ENCODE data around the gene WWC2. TPM values are rescaled to one million over a fixed set of nuclear protein-coding genes. Genes with fewer than 3 reads are reported as not detected.

WWC2 gene
- total RNA-seq, 1 donor from 2014 or later, result 142 TPM

GRCh38 chr4:183129125-183129524 lies 30.1 kb downstream of the WWC2 start:
- ATAC-seq, result no peak
- no peaks in the 10 kb centered on the region for H3K27me3 ChIP-seq
- intact Hi-C loops (cut with DNase I), result no loop called here
- TF ChIP-seq CTCF (IDR thresholded peaks at IDR 0.05), result no peak
- no peaks in the 10 kb centered on the region for H3K9me3 ChIP-seq
- H3K36me3 ChIP-seq, result no peaks in the 10 kb centered on the region
- no peak overlapping the region for H3K27ac ChIP-seq
- no peak overlapping the region for H3K4me3 ChIP-seq
- no peak for DNase-seq
- H3K4me1 ChIP-seq, result no peaks in the 10 kb centered on the region

- H3K36me3 ChIP-seq, result no peaks in the 10 kb centered on the region
- no peaks in the 10 kb centered on the region for H3K27me3 ChIP-seq
- no peak for TF ChIP-seq CTCF (IDR thresholded peaks at IDR 0.05)
- intact Hi-C loops (cut with DNase I), result no loop called here
- no peaks in the 10 kb centered on the region for H3K9me3 ChIP-seq
- no peak overlapping the region for H3K27ac ChIP-seq
- H3K4me1 ChIP-seq, result no peaks in the 10 kb centered on the region
- DNase-seq (no peak), ATAC-seq (no peak)
- no peak overlapping the region for H3K4me3 ChIP-seq
Observed at GRCh38 chr4:183129675-183130074, 30.6 kb downstream of the WWC2 start.

- no peaks in the 10 kb centered on the region for H3K4me1 ChIP-seq
- H3K27me3 ChIP-seq, result no peaks in the 10 kb centered on the region
- DNase-seq, result no peak
- peak; percentile 46 for ATAC-seq
- no peak for TF ChIP-seq CTCF (IDR thresholded peaks at IDR 0.05)
- no peak overlapping the region for H3K4me3 ChIP-seq
- intact Hi-C loops (cut with DNase I), result no loop called here
- no peaks in the 10 kb centered on the region for H3K9me3 ChIP-seq
- H3K27ac ChIP-seq, result no peak overlapping the region
- no peaks in the 10 kb centered on the region for H3K36me3 ChIP-seq
Observed at GRCh38 chr4:183130328-183131155, 31.5 kb downstream of the WWC2 start.

GRCh38 chr4:183132081-183132480 lies 33.0 kb downstream of the WWC2 start:
- no peaks in the 10 kb centered on the region for H3K9me3 ChIP-seq
- no peaks in the 10 kb centered on the region for H3K4me1 ChIP-seq
- no peak overlapping the region for H3K27ac ChIP-seq
- intact Hi-C loops (cut with DNase I), result no loop called here
- H3K27me3 ChIP-seq, result no peaks in the 10 kb centered on the region
- H3K36me3 ChIP-seq, result no peaks in the 10 kb centered on the region
- DNase-seq (no peak), ATAC-seq (no peak)
- no peak for TF ChIP-seq CTCF (IDR thresholded peaks at IDR 0.05)
- no peak overlapping the region for H3K4me3 ChIP-seq

GRCh38 chr4:183132865-183133264 lies 33.8 kb downstream of the WWC2 start:
- Histone ChIP-seq H3K4me1 (no peaks in the 10 kb centered on the region), H3K27ac (no peak overlapping the region), H3K4me3 (no peak overlapping the region), H3K9me3 (no peaks in the 10 kb centered on the region), H3K27me3 (no peaks in the 10 kb centered on the region), H3K36me3 (no peaks in the 10 kb centered on the region)
- intact Hi-C loops (cut with DNase I), result no loop called here
- ATAC-seq (no peak), DNase-seq (no peak)
- TF ChIP-seq CTCF (IDR thresholded peaks at IDR 0.05), result no peak
